Stimulated activated CD8-positive, alpha-beta memory T cell treated with anti-CD3 and anti-CD28 coated beads, Interleukin-15, amount 100 ng/mL, for 4 hours (primary cell): ENCODE results near the gene SLC5A2.
"Not testable (repeated sequence)": the region's sequence is repeated elsewhere in the genome, so short reads cannot be mapped to it uniquely, and the experiment has no call there.

Experiments
- DNase-seq, 2 donors: peaks; one replicate each; pipeline ENCODE4 v3.0.0-alpha.2; 2020; ENCODE audit warnings: low read depth in 2 of 2

SLC5A2 gene

GRCh38 chr16:31528523-31529107, 45.7 kb downstream of the SLC5A2 start:
- DNase-seq: no peak

- no peak for DNase-seq
Measured at GRCh38 chr16:31529108-31529936, 46.4 kb downstream of the SLC5A2 start.

GRCh38 chr16:31529937-31530312, 47.0 kb downstream of the SLC5A2 start:
- DNase-seq: no peak

- no peak for DNase-seq
Measured at GRCh38 chr16:31530405-31530804, 47.5 kb downstream of the SLC5A2 start.

- DNase-seq: no peak
Measured at GRCh38 chr16:31531096-31531495, 48.2 kb downstream of the SLC5A2 start.

- DNase-seq: no peak
Measured at GRCh38 chr16:31532120-31532519, 49.2 kb downstream of the SLC5A2 start.

- no peak for DNase-seq
Measured at GRCh38 chr16:31532896-31533295, 50.0 kb downstream of the SLC5A2 start.

GRCh38 chr16:31535737-31536136, 52.8 kb downstream of the SLC5A2 start:
- DNase-seq: no peak

GRCh38 chr16:31536804-31537361, 54.0 kb downstream of the SLC5A2 start:
- no peak for DNase-seq

- no peak for DNase-seq
Measured at GRCh38 chr16:31537362-31538242, 54.7 kb downstream of the SLC5A2 start.

GRCh38 chr16:31538243-31538598, 55.3 kb downstream of the SLC5A2 start:
- DNase-seq: not testable (repeated sequence)

- not testable (repeated sequence) for DNase-seq
Measured at GRCh38 chr16:31539762-31540161, 56.8 kb downstream of the SLC5A2 start.
